Superior temporal gyrus (tissue), 1 donor: ENCODE data around the gene INPP5B.
"Not testable (repeated sequence)": the region's sequence is repeated elsewhere in the genome, so short reads cannot be mapped to it uniquely, and the experiment has no call there.

ENCODE experiments used
- DNase-seq: peaks from one replicate; pipeline ENCODE4 v3.0.0-alpha.2; 2016; ENCODE audit errors: extremely low spot score

The INPP5B gene

DNA sequence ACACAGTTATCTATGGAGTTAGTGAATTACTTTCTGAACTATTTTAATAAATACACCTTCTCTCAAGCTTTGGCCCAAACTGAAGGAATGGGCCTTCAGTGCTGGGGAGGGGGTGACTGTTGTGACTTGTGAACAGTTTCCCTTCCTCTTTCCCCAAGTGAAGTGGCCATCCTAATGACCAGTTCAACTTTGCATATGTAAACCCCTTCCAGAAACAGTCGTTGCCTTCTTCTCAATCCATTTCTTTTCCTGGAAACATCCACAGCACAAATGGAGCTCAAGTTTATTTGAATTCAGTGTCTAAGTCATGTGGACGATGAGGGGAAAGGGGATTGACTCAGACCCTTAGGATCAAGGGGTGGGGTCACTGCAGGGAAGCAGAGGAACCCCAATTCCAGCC lies 1.3 kb upstream of the INPP5B start:
- no peak for DNase-seq

DNA sequence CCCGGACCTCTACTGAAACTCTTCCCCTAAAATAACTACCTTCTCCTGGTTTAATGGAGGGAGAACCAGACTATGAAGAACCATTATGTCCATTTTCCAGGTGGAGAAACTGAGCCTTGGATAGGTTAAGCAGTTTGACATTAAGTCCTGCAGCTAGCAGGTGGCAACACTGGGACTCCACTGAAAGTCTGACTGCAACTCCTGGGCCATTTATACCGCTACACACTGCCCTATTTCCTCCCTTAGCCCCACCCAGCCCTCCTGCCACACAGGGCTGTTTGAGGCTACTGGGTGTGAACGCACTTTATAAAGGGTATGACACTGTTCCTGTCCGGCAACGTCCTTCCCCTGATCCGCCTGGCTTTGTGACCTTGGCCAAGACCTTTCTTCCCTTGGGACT lies 511 bp upstream of the INPP5B start:
- no peak for DNase-seq

DNA sequence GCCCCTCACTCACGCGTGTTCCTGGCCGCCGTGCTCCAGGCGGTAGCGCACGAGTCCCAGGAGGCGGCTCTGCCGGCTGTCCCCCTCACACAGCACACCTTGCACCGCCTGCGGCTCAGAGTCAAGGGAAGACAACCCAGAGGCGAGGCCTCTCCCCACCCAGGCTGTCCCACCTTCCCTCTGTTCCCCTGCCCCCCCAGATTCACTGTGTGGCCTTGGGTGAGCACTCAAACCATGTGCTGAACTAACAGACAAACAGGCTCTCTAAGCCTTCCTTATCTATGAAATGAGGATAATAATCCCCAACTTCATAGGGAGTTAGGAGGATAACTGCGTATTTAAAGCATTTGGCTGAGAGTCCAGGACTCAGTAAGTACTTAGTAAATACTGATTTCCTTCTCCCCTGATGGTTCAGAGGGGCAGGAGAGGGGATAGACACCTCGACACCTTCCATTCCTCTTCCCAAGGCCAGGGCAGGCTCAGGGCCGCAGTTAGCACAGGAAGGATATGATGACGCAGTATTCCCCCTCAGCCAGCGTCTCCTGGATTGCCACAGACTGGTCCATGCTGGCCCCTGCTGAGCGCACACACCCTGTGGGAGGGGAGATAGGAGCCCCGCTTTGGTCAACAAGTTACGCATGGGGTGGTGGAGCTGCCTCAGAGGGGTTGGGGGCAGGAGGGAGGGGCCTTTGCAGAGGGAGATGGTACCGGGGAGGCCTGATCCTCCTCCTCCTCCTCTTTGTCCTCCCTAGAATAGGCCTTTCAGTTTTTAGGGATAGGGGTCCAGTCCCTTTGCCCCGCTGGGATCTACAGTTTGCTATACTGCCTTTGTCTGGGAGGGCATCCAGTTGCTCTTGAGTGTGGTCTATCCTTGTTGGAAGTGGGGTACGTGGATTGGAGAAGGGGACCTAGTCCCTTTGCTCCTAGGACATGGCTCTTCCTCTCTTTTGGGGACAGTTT lies 830 bp downstream of the INPP5B start:
- peak; percentile 63 for DNase-seq

DNA sequence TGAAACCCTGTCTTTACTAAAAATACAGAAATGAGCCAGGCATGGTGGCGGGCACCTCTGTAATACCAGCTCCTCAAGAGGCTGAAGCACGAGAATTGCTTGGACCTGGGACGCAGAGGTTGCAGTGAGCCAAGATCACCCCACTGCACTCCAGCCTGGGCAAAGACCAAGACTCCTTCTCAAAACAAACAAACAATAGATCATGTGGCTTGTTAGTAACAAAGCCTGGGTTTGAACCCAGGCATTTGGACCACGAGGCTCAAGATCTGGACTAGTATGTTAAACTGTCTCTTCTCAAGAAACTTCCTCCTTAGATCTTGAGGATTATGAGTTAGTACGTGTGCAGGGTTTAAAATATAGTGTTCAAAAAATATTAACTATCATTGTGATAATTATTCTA lies 1.6 kb downstream of the INPP5B start:
- DNase-seq: no peak

DNA sequence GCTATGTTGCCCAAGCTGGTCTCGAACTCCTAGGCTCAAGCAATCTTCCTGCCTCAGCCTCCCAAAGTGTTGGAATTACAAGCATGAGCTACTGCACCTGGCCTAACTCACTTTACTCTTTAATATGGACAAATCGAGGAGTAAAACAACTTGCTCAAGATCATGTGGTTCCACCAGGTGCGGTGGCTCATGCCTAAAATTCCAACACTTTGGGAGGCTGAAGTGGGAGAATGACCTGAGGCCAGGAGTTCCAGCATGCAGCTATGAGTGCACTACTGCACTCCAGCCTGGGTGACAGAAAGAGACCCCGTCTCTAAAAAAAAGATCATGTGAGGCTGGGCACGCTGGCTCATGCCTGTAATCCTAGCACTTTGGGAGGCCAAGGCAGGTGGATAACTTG lies 2.0 kb downstream of the INPP5B start:
- no peak for DNase-seq

DNA sequence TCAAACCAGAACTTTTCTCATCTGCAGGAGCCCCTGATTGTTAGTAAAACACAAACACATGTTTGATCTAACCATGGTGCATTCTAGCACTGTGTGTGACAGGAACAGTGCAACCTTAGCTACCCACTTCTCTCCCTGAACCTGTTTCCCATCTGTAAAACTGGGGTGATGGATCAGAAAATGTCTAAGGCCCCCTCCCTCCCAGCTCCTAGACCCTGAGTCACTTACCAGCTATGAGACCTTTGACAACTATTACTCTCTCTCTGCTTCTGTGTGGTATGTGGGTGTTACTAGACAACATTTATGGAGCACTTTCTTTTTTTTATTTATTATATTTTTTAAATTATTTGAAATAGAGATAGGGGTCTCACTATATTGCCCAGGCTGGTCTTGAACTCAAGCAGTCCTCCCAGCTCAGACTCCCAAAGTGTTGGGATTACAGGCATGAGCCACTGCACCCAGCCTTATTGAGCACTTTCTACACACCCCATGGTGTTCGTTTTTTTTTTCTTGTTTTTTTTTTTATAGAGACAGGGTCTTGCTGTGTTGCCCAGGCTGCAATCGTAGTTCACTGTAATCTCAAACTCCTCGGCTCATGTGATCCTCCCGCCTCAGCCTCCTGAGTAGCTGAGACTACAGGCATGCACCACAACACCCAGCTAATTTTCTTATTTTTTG lies 2.6 kb downstream of the INPP5B start:
- no peak for DNase-seq

DNA sequence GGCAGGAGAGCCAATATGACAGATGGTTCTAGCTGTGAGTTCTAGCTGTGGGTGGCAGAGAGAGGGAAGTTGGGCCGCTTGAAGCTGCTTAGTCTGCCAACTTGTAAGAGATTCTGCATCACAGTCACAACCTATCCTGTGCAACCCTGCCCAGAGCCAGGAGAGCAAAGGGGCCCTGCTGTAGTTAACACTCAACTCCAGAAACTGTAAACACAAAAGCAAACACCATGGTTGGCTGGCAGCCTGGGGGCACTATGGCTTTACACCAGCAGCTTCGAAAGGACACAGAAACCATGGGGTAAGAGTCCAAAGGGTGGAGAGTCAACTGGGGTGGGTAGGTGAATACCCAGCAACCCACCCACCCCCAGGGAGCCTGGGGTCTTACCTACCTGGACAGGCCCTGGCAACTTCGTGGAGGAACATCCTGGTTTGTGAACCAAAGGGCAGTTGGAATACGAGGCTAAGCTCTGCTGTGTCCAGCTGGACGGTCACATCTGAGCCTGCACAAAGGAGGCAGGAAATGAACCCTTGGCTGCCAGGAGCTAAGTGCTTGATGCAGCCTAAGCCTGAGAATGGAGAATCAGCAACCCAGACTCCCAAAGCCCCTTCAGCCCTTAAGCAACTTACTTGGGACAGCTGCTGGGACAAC lies 6.4 kb downstream of the INPP5B start:
- no peak for DNase-seq

DNA sequence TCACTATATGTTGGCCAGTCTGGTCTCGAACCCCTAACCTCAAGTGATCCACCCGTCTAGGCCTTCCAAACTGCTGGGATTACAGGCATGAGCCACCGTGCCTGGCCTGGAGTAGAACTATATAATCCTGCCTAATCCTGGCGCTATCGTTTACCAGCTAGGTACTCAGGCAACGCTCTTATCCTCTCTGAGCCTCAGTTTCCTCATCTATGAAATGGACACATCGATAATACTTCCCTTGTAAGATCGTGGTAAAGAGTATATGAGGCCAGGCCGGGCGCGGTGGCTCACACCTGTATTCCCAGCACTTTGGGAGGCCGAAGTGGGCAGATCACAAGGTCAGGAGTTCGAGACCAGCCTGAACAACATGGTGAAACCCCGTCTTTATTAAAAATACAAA lies 10.1 kb downstream of the INPP5B start:
- DNase-seq: not testable (repeated sequence)

DNA sequence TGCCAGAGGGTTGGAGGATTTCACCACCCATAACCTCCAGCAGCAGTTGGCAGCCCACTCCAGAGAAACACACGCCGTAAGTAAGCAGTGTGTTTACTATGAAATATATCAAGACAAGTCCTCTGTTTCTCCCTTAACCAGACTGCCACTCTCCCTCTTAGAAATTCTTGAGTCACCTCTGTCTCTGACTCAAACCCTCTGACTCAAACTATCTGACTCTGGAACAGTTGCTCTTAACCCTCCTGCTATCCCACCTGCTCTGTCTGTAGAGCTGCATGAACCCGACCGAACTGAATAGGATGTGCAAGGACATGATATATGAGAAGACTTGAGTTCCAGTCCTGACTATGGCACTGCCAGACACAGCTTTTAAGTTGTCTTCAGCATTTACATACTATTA lies 14.1 kb downstream of the INPP5B start:
- no peak for DNase-seq

DNA sequence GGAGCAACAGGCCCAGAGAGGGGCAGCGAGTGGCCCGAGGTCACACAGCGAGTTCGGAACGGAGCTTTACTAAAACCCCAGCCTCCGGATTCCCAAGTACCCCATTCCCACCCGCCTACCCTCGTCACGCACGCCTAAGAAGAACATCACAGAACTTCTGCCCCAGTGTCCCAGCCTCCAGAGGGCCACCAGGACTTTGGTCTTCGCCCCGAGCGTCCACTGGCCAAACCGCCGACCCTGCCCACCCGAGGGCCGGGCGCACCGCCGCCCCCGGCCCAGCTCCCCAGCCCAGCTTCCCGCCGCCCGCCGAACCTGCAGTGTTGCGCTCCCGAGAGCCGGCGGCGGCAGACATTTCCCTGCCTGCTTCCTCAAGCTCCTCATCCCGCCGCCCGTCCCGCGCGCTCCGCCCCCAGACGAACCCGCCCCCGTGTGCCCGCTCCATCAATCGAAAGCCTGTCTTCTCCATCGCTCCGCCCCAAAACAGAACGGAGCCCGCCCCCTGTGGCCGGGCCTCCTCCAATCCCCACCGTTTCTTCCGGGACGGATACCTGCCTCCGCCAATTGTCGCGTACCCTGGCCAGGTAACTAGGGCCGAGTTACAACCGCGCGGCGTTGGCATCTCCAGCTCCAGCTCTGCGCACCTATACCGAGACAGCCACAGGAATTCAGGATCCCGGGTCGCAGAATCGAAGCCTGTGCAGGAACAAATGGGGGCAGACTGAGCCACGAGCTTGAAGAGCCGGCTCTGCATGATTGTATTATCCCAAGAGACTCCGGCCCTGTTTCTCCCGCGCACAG lies 15.3 kb downstream of the INPP5B start:
- DNase-seq: peak; percentile 97

DNA sequence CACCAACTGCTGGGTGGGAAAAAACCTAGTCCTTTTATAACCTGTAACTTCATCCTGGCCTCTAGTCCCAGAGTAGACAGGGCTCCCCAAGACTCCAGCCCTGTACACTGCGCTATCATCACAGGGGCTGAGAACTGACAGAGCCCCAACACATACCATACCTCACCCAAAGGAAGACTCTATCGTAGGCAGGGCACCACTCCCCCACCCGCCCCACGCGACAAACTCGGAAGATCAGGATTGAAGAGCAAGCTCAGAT lies 15.8 kb downstream of the INPP5B start:
- no peak for DNase-seq

DNA sequence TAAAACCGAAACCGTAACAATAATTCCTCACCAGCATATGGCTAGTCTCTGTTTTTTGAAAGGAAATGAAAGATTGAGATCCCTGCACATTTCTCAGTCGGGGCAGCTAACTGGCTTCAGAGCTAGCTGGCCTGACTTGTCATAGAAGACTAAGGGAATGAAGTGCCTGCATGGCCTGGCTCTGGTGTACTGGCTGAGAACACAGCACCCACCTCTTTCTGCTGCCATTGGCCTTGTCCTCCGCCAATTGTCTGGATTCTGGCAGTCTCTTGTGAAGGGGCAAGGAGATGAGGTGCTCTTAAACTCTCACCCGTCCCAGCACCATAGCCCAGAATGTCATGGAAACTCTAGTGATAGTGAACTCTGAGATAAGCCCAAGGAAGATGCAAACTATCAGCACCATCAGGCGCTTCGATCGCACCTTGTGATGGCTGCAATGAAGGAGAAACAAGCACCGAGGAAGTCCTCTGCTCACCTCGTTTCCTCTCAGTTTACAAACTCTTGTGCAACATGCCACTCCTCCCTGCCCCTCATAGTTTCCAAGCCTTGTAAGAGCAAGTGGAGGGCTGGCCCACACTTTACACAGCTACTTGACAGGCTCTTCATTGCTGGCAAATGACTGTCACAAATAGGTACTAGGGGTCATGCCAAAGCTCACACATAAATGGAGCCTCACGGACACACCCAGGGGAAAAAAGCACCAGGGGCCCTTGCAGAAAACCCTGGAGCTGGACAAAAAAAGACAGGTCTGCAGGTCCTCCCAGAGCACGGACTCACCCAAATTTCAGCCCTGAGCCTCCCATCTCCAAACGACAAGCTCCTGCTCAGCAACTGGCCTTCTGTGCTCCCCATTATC lies 16.4 kb downstream of the INPP5B start:
- DNase-seq: no peak

DNA sequence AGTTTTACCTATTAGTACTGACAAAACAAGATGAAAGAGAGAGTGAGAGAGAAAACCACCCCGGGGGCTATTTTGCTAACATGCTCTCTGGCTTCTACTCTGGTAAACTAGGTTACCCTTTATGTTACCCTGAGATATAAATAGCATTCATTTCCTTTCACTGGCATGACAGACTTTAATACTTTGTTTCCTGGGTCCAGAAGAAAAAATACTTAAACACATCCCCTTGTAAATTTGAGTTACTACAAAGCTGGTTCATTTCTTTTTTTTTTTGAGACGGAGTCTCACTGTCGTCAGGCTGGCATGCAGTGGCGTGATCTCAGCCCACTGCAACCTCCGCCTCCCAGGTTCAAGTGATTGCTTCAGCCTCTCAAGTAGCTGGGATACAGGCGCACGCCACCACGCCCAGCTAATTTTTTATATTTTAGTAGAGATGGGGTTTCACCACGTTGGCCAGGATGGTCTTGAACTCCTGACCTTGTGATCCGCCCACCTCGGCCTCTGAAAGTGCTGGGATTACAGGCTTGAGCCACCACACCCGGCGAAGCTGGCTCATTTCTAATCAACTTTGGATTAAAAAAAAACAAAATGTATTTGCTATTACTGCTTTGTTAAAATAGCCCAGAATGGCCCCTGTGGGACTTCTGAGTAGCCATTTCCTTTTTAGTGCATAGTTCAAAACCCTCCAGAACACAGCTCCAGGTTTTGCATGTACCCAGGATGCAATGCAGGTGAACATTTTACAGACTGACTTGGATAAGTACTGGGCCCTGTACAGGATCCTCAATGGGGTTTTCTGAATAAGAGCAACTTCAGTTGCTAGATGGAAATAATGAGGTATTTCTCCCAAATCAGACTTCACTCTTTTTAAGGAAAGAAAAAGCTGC lies 20.6 kb downstream of the INPP5B start:
- no peak for DNase-seq

DNA sequence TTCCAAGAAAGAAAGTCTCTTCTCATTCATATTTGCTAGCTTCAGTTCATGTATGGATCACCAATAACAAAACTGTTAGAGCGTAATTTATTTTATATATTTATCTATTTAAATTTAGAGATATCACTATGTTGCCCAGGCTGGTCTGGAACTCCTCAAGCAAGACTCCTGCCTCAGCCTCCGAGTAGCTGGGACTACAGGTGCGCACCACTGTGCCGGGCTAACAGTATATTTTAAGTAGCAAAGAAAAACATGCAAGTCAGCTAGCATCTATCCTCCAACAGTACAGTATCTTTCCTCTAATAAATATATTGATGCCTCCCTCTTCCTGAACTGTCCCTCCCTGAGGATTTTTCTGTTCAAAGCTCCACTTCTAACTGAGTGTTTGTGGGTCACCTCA lies 21.5 kb downstream of the INPP5B start:
- DNase-seq: no peak

DNA sequence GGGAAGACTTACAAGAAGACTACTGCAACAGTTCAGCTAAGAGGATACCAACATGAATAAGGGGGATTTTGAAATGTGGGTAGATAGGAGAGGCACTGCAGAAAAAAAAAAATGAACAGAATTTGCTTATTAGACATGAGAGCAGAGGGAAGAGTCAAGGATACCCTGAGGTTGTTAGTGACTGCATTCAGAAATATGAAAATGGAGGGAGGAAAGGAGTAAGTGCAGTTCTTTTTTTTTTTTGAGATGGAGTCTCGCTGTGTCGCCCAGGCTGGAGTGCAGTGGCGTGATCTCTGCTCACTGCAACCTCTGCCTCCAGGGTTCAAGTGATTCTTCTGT lies 23.3 kb downstream of the INPP5B start:
- no peak for DNase-seq

DNA sequence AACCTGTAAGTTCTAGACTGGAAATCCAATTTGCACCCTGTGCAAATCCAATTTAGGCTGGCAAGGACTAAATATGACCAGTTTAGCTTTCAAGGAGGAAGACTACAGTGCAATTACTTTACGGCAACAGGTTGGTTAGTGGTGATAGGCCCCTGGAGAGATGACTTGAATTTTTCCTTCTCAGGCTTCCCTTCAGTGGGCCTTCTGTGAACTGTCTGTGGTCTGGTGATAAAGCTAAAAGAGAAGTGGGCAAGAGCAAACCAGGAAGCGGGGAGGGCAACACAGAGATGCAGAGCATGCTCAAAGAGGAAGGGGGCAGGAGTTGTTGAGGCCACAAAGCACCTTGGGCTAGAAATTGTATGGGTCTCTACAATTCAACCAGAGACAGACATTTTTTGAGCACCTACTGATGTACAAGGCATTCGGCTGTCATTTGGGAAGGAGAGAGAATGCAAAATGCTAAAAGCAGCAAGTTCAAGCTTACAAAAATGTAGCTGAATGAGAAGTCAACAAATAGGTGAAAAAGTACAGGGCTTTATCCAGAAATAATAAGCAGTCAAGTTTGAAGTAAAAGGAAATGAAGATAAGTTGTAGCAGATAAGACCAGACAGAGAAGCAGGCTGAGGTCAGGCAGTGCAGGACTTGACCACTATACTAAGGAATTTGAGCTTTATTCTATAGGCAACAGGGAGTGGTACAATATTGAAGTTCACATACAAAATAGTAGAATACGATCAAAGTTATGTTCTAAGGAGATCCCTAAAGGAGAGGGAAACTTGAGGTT lies 23.9 kb downstream of the INPP5B start:
- no peak for DNase-seq

DNA sequence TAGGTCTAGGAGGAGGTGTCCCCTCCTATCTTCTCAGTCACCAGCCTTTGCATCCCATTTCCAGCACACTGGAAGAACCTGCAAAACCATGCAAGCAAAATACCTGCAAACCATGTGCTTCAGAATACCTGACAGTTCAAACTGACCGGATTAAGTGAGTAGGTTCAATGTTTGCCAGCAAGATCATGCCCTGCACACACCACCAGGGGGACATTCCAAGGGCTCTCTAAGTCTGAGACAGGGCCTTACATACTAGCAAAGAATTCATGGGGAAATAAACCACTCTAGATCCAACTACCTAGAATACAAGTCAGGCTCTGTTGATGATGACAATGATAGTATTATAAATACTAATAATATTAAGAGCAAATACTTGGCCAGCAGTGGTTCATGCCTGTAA lies 27.6 kb downstream of the INPP5B start:
- no peak for DNase-seq

DNA sequence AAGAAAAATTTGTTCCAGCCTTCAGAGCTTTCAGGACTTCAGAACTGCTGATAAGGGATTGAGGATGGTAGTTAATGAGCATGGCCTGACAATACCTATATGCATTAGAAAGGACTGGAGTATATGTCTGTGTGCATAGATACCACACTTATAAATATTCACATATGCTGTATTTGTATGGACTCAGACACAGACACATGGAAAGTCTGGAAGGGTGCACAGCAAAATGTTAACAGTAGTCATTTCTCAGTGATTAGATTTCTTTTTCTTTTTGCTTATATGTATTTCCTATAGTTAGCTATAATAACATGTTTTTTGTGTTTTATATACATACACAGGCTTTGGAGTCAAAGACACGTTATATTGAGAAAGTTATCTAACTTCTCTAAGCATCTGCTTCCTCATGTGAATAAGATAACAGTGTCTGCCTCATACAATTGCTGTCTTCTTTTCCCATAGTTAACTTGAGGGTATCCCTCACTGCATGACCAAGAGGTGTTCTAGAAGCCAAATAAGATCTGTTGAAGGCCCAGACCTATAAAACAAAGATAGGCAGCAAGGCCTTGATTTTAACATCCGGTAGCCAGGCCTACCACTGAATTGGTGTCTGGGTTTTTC lies 31.3 kb downstream of the INPP5B start:
- DNase-seq: no peak
